HCT116 (cell line): Measurements from ENCODE around the gene ZMYND11. TPM values are rescaled to one million over a fixed set of nuclear protein-coding genes. Genes with fewer than 3 reads are reported as not detected.

Experiments
- ATAC-seq: fragments of 200-7000 bp; cut with Tn5 transposase; 2 replicates; pipeline ENCODE4 v1.9.1; 2020; ENCODE audit warnings: mild to moderate bottlenecking, moderate library complexity
- BruUV-seq: library from RNA; stranded (reverse); fragments of 400-500 nt; replicated peaks from 2 replicates; lab custom pipeline; 2021; lab: Mats Ljungman, UMichigan
- CTCF ChIA-PET: fragments of 300-600 bp; sonication (Branson Sonifier 250); formaldehyde crosslinking; loops from one replicate; lab custom pipeline; 2021; ENCODE audit warnings: antibody characterized with exemption; lab: Charles Lee
- POLR2A ChIA-PET: fragments of 300-600, 350-600 bp; sonication (Branson Sonifier 250); formaldehyde crosslinking; loops from one replicate; lab custom pipeline; 2021; ENCODE audit warnings: antibody characterized with exemption; lab: Charles Lee
- RAD21 ChIA-PET, 2 experiments: fragments of 300-600 bp; sonication (Branson Sonifier 250); formaldehyde crosslinking; loops; one replicate each; lab custom pipeline; 2023; ENCODE audit warnings: low total read pairs in 2 of 2; ENCODE audit not compliant: uncharacterized antibody in 2 of 2, unreplicated experiment in 2 of 2, low non-redundant PET in 1 of 2; lab: Charles Lee
- DNase-seq: peaks from one replicate; pipeline ENCODE4 v3.0.0-alpha.2; 2010; ENCODE audit warnings: low read depth, low spot score
- H2AFZ ChIP-seq: fragments of 200-600 bp; shearing (Covaris generic), sonication (generic); 2 replicates; pipeline ENCODE4 v1.6.1; 2017; ENCODE audit warnings: low read depth, mixed run types, mixed read lengths, antibody characterized with exemption, low read length; ENCODE audit not compliant: poor library complexity, severe bottlenecking
- H3K27ac ChIP-seq: 2 replicates; pipeline ENCODE4 v1.5.1; 2012; ENCODE audit warnings: low read depth, low read length
- H3K27me3 ChIP-seq: fragments of 200-600 bp; sonication (generic); 2 replicates; pipeline ENCODE4 v1.6.1; 2016; ENCODE audit warnings: mixed run types, low read length, mixed read lengths; ENCODE audit not compliant: insufficient read depth
- H3K36me3 ChIP-seq, 2 experiments: fragments of 200-500 bp in 1 of 2; fragments of 200-600 bp in 1 of 2; sonication (Bioruptor generic) in 1 of 2; sonication (generic) in 1 of 2; 2 replicates each; pipeline versions ENCODE4 v1.5.1 to v1.6.1; 2014 to 2016; ENCODE audit warnings: low read length in 2 of 2, inconsistent platforms in 1 of 2, mixed read lengths in 1 of 2, mixed run types in 1 of 2; ENCODE audit not compliant: insufficient read depth in 2 of 2, control insufficient read depth in 1 of 2
- H3K4me1 ChIP-seq, 2 experiments: fragments of 200-600 bp in 1 of 2; sonication (generic) in 1 of 2; 2 replicates each; pipeline versions ENCODE4 v1.5.1 to v1.6.1; 2012 to 2017; ENCODE audit warnings: low read length in 2 of 2, inconsistent platforms in 1 of 2, mild to moderate bottlenecking in 1 of 2, mixed read lengths in 1 of 2, mixed run types in 1 of 2, moderate library complexity in 1 of 2; ENCODE audit not compliant: insufficient read depth in 2 of 2, control insufficient read depth in 1 of 2
- H3K4me2 ChIP-seq: fragments of 200-600 bp; sonication (generic); 2 replicates; pipeline ENCODE4 v1.6.1; 2017; ENCODE audit warnings: mixed run types, low read length, mixed read lengths
- H3K4me3 ChIP-seq, 2 experiments: fragments of 200-600 bp in 1 of 2; sonication (generic) in 1 of 2; replicated peaks in 1 of 2; 2 replicates each; pipeline ENCODE4 v1.5.1; 2011 to 2016; ENCODE audit warnings: low read length in 2 of 2, control low read depth in 1 of 2, low read depth in 1 of 2, mild to moderate bottlenecking in 1 of 2, mixed read lengths in 1 of 2, mixed run types in 1 of 2
- H3K79me2 ChIP-seq: fragments of 200-600 bp; sonication (generic); 2 replicates; pipeline ENCODE4 v1.6.1; 2017; ENCODE audit warnings: mild to moderate bottlenecking, mixed run types, low read length, moderate library complexity, mixed read lengths; ENCODE audit not compliant: insufficient read depth
- H3K9ac ChIP-seq: fragments of 200-600 bp; sonication (generic); 2 replicates; pipeline ENCODE4 v1.6.1; 2016; ENCODE audit warnings: low read length, mixed read lengths
- H3K9me2 ChIP-seq: fragments of 200-600 bp; sonication (generic), shearing (Covaris generic); 2 replicates; pipeline ENCODE4 v1.6.1; 2017; ENCODE audit warnings: mixed run types, mild to moderate bottlenecking, moderate library complexity; ENCODE audit not compliant: insufficient read depth
- H3K9me3 ChIP-seq, 2 experiments: fragments of 200-500 bp in 1 of 2; fragments of 200-600 bp in 1 of 2; sonication (Bioruptor generic) in 1 of 2; sonication (generic) in 1 of 2; 2 replicates each; pipeline ENCODE4 v1.6.1; 2014 to 2017; ENCODE audit warnings: low read length in 2 of 2, mixed read lengths in 2 of 2, inconsistent platforms in 1 of 2, low read depth in 1 of 2, mild to moderate bottlenecking in 1 of 2, mixed run types in 1 of 2, moderate library complexity in 1 of 2; ENCODE audit not compliant: control insufficient read depth in 1 of 2, insufficient read depth in 1 of 2
- H4K20me1 ChIP-seq: fragments of 200-600 bp; sonication (generic), shearing (Covaris generic); 2 replicates; pipeline ENCODE4 v1.6.1; 2017; ENCODE audit warnings: mixed run types, mild to moderate bottlenecking, moderate library complexity; ENCODE audit not compliant: insufficient read depth
- CBX3 ChIP-seq: IDR thresholded peaks from 2 replicates; pipeline ENCODE4 v1.6.1; 2012; ENCODE audit warnings: low read depth
- ELF1 ChIP-seq: IDR thresholded peaks from 2 replicates; pipeline ENCODE4 v1.6.1; 2012; ENCODE audit warnings: low read depth, borderline replicate concordance
- POLR2A ChIP-seq: IDR thresholded peaks from 2 replicates; pipeline ENCODE4 v1.7.0; 2011; ENCODE audit warnings: borderline replicate concordance; ENCODE audit not compliant: insufficient read depth, insufficient read length; ENCODE audit errors: extremely low read depth
- POLR2AphosphoS5 ChIP-seq: IDR thresholded peaks from 2 replicates; pipeline ENCODE4 v1.6.1; 2011; ENCODE audit warnings: mild to moderate bottlenecking, low read depth, low read length, moderate library complexity
- YY1 ChIP-seq: IDR thresholded peaks from 2 replicates; pipeline ENCODE4 v1.6.1; 2011; ENCODE audit warnings: low read length, low read depth, moderate library complexity, mild to moderate bottlenecking; ENCODE audit not compliant: insufficient replicate concordance; ENCODE audit errors: extremely low read depth
- intact Hi-C: fragments of 100-400 bp; cut with micrococcal nuclease; formaldehyde crosslinking; loops from 2 replicates; pipeline ENCODE4 v1.10.0; 2022
- total RNA-seq: library from RNA; stranded (reverse); gene quantifications from one replicate; pipeline ENCODE4 v1.2.1, GENCODE V29; 2021; ENCODE audit not compliant: unreplicated experiment
- TF ChIP-seq, protein P1 (sequence below): IDR thresholded peaks from 2 replicates; pipeline ENCODE4 v1.6.1; 2011; ENCODE audit warnings: mild to moderate bottlenecking, low read length, moderate library complexity; ENCODE audit not compliant: insufficient replicate concordance; ENCODE audit errors: extremely low read depth
- TF ChIP-seq, protein P2 (sequence below): IDR thresholded peaks from 2 replicates; pipeline ENCODE4 v1.6.1; 2012
- TF ChIP-seq, protein P3 (sequence below), 3 experiments: fragments of 200-600 bp in 1 of 3; sonication (generic) in 1 of 3; IDR thresholded peaks in 2 of 3; conservative IDR thresholded peaks in 1 of 3; 2 replicates each; pipeline ENCODE4 v1.5.1; 2012 to 2017; ENCODE audit warnings: low read depth in 2 of 3, low read length in 2 of 3, antibody characterized with exemption in 1 of 3, borderline replicate concordance in 1 of 3, control low read depth in 1 of 3, mild to moderate bottlenecking in 1 of 3, mixed read lengths in 1 of 3, mixed run types in 1 of 3, moderate library complexity in 1 of 3; ENCODE audit not compliant: insufficient read depth in 1 of 3

ZMYND11 gene
- total RNA-seq, 1 experiment from 2014 or later, result 28.3 TPM

DNA sequence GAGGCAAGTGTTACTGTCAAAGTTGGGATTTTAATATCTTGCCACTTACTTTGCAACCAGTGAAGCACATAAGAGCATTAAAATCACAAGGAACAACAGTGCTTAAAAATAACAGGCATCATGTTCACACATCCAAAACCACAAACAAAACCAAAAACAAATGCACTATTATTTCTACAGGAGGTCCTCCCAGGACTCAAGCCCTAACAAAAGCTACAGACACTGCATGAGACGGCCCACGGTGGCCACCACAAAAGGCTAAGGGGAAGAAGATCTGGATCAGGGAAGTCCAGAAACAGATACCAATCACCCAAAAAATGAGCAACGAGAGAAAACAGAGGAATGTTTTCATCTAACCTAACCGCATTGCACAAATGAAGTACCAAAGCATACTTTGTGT, 158.4 kb downstream of the ZMYND11 start:
- Histone ChIP-seq H3K4me2 (no peak overlapping the region), H2AFZ (no peak overlapping the region), H3K4me3 (no peak overlapping the region), H3K4me1 (no peaks in the 10 kb centered on the region), H3K79me2 (no peaks in the 10 kb centered on the region), H3K27ac (no peak overlapping the region)
- RAD21 ChIA-PET, result no interaction called here
- BruUV-seq, result no TSS peak
- no peak for DNase-seq
- TF ChIP-seq YY1 (no peak), CBX3 (no peak), POLR2A (no peak), ELF1 (no peak), POLR2AphosphoS5 (no peak)
- TF ChIP-seq, protein P1, sequence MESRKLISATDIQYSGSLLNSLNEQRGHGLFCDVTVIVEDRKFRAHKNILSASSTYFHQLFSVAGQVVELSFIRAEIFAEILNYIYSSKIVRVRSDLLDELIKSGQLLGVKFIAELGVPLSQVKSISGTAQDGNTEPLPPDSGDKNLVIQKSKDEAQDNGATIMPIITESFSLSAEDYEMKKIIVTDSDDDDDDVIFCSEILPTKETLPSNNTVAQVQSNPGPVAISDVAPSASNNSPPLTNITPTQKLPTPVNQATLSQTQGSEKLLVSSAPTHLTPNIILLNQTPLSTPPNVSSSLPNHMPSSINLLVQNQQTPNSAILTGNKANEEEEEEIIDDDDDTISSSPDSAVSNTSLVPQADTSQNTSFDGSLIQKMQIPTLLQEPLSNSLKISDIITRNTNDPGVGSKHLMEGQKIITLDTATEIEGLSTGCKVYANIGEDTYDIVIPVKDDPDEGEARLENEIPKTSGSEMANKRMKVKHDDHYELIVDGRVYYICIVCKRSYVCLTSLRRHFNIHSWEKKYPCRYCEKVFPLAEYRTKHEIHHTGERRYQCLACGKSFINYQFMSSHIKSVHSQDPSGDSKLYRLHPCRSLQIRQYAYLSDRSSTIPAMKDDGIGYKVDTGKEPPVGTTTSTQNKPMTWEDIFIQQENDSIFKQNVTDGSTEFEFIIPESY, result no peak
- TF ChIP-seq, protein P2, sequence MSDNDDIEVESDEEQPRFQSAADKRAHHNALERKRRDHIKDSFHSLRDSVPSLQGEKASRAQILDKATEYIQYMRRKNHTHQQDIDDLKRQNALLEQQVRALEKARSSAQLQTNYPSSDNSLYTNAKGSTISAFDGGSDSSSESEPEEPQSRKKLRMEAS, result no peak
- TF ChIP-seq, protein P3, sequence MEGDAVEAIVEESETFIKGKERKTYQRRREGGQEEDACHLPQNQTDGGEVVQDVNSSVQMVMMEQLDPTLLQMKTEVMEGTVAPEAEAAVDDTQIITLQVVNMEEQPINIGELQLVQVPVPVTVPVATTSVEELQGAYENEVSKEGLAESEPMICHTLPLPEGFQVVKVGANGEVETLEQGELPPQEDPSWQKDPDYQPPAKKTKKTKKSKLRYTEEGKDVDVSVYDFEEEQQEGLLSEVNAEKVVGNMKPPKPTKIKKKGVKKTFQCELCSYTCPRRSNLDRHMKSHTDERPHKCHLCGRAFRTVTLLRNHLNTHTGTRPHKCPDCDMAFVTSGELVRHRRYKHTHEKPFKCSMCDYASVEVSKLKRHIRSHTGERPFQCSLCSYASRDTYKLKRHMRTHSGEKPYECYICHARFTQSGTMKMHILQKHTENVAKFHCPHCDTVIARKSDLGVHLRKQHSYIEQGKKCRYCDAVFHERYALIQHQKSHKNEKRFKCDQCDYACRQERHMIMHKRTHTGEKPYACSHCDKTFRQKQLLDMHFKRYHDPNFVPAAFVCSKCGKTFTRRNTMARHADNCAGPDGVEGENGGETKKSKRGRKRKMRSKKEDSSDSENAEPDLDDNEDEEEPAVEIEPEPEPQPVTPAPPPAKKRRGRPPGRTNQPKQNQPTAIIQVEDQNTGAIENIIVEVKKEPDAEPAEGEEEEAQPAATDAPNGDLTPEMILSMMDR (IDR thresholded peaks at IDR 0.05 in 2 of 3, conservative IDR thresholded peaks at IDR 0.05 in 1 of 3; ENCODE audit: borderline replicate concordance in 1 of 3, insufficient read depth in 1 of 3, low read depth in 2 of 3, low read length in 2 of 3), result no peak
- TF ChIP-seq, all 23 proteins: peak for 0
- ATAC-seq, result no peak
- Histone ChIP-seq H4K20me1 (no peaks in the 10 kb centered on the region), H3K9me3 (no peaks in the 10 kb centered on the region), H3K27me3 (no peaks in the 10 kb centered on the region), H3K9ac (no peak overlapping the region), H3K9me2 (no peaks in the 10 kb centered on the region), H3K36me3 (no peaks in the 10 kb centered on the region; a peak in 1 of 4 replicates)
- POLR2A ChIA-PET, result no interaction called here
- intact Hi-C loops, result no loop called here
- CTCF ChIA-PET, result no interaction called here
